Measurements from ENCODE around the gene PTN. TPM values are rescaled to one million over a fixed set of nuclear protein-coding genes. Genes with fewer than 3 reads are reported as not detected.
"Not testable (repeated sequence)": the region's sequence is repeated elsewhere in the genome, so short reads cannot be mapped to it uniquely, and the experiment has no call there.

The PTN gene
- polyA plus RNA-seq, 3 donors, result 157 to 200 (median 186) TPM

DNA sequence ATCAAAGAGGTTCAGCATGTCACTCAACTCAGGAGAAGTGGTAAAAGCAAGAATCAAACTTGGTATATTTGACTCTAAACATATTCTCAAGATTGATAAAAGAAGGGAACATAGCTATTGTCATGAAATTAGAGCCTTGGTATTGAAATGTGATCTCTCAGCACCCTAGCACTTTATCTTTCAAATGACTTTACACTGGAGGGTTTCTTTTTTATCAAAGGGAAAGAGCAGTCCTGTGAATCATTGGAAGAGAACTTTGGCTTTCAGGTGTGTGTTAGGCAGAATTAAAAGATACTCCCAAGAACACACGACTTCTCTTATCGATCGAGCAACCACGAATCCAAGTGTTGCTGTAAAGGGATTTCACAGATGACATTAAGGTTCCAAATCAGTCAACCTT, 54.4 kb downstream of the PTN start:
- DNase-seq (ENCODE audit: extremely low read depth in 1 of 11, low read depth in 9 of 11, low spot score in 4 of 11), result no peak

DNA sequence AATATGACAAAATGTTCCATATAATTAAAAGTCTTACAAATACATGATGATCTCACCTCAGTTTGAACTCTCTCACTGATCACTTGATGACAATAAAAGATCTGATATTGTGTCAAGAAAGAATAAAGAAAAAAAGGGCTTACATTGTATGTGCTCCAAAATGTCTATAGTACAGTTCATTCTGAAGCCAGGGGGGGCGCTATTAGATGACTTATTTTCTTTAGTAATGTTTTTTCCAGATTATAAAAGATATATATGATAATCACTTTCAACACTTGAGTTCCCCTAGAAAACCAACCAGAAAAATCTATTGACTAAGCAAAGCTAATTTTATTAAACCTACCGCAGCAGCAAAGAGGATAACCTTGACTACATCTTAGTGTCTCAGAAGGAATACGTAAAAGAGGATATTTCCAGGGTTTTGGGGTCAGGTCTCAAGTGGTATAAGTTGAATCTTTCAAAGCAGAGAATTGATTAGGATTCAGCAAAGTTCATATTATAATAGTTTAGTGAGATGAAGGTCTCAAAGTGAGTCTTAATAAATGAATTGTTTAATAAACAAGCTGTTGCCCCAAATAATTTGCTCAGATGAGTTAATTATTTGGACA, 55.8 kb downstream of the PTN start:
- DNase-seq (ENCODE audit: extremely low read depth in 1 of 11, low read depth in 9 of 11, low spot score in 4 of 11), result no peak

DNA sequence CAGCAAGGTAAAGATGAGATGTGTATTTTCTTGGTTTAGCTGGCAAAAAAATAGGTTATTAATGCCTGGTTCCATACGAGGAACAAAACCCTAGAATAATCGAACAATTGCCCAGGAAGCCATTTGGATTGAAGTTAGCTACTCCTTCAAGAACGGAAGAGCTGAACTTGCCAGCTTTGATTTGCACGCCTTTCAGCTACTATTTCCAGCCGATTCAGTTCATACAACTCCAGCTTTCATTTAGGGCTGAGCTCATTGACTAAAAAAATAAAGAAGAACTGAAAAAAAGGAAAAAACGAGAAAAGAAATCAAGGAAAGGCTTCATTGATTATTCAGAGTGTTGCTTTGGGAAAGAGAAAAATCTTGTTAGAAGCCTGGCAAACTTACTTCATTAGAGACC, 60.4 kb downstream of the PTN start:
- DNase-seq (ENCODE audit: extremely low read depth in 1 of 11, low read depth in 9 of 11, low spot score in 4 of 11), result no peak

DNA sequence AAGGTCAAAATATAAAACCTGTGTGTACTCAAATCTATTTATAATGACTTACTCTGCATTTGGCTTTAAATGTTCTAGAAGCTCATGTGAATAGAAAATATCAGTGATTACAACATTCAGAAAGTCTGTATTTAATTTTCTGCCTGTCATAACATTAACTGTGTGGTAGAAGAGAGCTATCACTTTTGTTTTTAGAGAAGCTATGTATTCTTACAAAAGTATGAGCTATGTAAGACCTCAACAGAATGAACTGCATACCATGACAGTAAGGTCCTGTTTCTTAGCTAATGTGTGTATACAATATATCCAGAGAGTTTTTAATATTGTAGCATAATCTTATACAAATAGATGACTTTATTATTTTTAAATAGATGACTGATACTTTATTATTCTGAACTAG, 61.5 kb downstream of the PTN start:
- DNase-seq (ENCODE audit: extremely low read depth in 1 of 11, low read depth in 9 of 11, low spot score in 4 of 11), result no peak

DNA sequence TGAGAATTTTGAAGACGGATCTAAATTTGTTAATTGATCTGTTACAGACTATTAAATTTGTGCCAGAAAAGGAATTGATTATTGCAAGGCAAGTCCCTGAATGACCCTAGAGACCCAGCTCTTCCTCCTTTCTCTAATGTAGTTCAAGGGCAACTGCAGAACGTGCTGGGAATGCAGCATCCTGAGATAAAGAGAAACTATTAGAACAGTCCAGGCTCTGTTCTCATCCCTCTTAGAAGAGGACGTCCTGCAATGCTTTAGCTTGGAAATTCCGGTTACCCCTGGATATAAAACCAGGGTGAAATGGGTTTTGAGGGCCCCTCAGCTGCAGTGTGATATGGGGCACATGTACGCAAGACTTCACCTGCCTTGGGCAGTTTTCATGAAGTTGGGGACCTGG, 67.3 kb downstream of the PTN start:
- no peak for DNase-seq (ENCODE audit: extremely low read depth in 1 of 11, low read depth in 9 of 11, low spot score in 4 of 11)

DNA sequence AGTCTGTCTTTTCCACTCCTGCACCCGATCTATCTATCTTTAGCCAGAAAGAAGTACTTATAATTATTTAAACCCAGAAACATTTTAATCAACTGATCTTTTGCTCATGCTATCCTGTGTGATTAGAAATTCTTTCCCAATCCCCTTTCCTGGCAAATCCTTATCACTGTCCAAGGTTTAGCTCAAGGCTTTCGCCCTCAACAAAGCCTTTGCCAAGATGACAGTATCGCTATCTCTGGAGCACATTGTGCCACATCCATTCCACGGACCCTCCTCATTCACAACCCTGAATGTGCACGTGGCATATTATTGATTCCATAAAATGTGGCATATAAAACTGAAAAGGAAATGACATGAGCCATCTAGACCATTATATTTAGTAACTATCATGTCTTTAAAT, 71.3 kb downstream of the PTN start:
- no peak for DNase-seq (ENCODE audit: extremely low read depth in 1 of 11, low read depth in 9 of 11, low spot score in 4 of 11)

DNA sequence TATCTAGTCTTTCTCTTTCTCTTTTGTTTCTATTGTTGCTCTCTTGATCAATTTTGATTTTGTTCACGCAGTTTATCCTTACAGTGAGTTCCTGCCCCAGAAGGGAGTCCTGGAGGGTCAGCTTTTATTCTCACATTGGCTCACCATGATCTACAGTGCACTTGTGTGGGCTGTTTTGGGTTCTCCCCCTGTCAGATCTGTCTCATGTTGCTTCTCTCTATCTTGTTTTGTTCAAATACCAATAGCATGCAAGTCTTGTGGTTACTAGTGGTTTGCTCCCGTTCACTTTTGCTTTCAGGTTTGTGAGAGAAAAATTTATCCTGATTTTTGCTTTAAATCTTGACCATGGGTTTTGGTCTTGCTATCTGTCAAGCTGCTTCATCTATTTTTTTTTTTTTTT, 74.3 kb downstream of the PTN start:
- DNase-seq (ENCODE audit: extremely low read depth in 1 of 11, low read depth in 9 of 11, low spot score in 4 of 11), result no peak

DNA sequence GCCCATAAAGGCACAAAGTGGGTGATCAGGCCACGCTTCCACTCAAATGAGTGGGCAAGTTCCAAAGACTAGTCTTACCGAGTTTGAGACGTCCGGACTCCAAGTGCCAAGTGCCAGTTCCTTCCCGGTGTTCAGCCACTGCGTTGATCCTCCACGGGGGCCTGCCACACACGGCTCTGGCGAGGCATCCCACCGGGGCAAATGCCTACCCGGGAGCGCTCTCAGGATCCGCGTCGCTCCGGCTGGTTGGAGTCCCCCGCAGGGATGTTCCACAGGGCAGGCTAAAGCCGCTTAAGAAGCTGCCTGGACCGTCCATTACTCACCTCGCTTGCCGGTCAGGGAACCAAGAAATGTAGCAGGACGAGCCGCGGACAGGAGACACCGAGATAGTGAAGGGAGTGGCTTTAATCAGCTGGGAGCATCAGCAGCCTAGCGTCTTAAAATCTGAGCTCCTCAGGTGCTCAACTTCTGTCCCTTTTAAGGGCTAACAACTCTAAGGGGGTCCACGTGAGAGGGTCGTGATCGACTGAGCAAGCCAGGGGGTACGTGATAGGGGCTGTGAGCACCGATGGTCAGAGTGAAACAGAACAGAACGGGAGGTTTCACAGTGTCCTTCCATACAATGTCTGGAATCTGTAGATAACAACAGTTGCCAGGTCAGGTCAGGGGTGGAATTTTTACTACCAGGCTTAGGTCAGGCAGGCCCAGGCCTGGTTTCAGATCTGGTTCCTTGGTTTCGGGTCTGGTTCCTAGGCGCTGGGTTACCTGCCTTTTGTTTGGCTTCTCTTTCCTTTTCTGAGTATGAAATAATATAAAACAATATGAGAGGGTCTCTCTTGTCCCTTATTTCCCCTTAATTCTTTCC, 75.3 kb downstream of the PTN start:
- DNase-seq (ENCODE audit: extremely low read depth in 1 of 11, low read depth in 9 of 11, low spot score in 4 of 11), result not testable (repeated sequence)

DNA sequence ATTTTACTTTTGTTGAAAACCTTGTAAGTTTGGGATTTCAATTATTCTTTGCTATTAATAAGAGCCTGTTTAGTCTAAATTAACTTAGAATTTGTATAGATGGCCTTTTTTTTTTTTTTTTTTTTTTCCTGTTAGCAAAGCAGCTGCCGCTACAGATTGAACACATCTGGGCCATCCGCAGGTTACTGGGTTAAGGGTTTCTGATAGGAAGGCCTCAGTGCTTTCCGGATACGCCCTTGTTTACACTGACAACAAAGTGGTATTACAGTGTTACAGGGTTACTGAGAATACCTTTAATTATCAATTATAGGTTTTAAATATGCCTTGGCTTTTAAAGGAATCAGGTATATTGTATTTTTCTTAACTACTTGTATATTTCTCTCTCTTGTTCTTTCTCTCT, 76.8 kb downstream of the PTN start:
- DNase-seq (ENCODE audit: extremely low read depth in 1 of 11, low read depth in 9 of 11, low spot score in 4 of 11), result no peak

DNA sequence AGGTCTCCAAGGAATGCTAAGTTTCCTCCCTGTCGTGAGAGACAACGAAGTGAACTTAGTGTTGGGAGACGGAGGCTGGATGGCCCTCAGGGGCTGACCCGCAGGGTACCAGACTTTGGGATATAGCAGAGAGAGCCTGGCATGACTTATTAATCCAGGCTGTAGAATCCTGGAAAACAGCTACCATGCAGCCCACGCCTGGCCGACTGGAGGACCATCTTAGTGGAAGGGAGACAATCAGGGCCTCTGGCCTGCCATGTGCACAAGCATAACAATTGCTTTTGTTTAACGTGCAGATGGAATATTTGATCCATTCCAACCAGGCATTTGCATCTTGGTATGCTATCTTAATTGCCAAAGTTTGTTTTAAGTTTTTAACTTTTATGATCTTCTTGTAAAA, 78.1 kb downstream of the PTN start:
- DNase-seq (ENCODE audit: extremely low read depth in 1 of 11, low read depth in 9 of 11, low spot score in 4 of 11), result not testable (repeated sequence)

DNA sequence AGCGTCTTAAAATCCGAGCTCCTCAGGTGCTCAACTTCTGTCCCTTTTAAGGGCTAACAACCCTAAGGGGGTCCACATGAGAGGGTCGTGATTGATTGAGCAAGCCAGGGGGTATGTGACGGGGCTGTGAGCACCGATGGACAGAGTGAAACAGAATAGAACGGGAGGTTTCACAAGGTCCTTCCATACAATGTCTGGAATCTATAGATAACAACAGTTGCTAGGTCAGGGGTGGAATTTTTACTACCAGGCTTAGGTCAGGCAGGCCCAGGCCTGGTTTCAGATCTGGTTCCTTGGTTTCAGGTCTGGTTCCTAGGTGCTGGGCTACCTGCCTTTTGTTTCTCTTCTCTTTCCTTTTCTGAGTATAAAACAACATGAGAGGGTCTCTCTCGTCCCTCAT, 80.9 kb downstream of the PTN start:
- no peak for DNase-seq (ENCODE audit: extremely low read depth in 1 of 11, low read depth in 9 of 11, low spot score in 4 of 11)

DNA sequence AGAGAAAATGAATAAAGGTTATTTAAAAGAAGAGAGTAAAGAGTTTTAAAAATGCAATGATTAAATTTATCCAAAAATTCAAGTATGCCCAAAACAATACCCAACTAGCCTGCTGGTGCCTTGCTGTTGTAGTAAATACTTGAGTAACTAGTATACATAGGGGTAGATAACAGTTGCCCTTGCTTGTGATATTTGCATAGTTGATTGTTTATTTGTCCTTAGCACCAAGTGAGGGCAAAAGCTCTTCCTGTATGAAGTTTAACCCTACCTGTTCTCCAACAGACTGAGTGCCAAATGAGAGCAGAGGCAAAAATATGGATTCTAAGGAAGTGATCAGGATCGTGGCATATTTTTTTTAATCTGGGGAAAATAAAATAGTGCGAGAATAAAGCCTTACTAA, 85.0 kb downstream of the PTN start:
- no peak for DNase-seq (ENCODE audit: extremely low read depth in 1 of 11, low read depth in 9 of 11, low spot score in 4 of 11)

DNA sequence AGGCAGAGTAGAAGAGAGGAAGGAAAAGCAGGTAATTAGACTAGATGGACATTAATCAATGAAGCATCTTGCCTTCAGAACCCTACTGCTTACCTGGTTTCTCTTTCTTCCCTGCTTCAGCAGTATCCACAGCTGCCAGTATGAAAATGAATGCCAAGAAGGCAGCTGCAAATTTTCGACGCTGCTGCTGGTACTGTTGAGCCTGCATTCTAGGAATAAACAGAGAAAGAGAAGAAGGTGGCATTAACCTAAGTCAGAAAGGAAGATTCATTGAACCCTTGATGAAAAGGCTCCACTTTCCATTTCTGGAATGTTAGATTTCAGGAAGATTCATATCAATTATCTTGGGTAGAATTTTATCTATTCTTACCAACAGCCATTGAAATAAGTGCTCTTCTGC, 88.8 kb downstream of the PTN start:
- DNase-seq (ENCODE audit: extremely low read depth in 1 of 11, low read depth in 9 of 11, low spot score in 4 of 11), result no peak

DNA sequence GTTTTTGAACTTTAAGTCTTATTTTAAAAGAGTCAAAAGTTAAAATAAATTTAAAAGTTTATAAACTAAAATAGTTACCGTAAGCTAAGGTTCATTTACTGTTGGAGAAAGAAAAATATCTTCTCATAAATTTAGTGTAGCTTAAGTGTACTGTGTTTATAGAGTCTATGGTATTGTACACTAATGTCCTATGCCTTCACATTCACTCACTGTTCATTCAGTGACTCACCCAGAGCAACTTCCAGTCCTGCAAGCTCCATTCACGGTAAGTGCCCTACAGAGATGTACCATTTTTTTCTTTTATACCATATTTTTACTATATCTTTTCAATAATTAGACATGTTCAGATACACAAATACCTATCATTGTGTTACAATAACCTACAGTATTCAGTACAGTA, 97.6 kb downstream of the PTN start:
- DNase-seq (ENCODE audit: extremely low read depth in 1 of 11, low read depth in 9 of 11, low spot score in 4 of 11), result no peak

DNA sequence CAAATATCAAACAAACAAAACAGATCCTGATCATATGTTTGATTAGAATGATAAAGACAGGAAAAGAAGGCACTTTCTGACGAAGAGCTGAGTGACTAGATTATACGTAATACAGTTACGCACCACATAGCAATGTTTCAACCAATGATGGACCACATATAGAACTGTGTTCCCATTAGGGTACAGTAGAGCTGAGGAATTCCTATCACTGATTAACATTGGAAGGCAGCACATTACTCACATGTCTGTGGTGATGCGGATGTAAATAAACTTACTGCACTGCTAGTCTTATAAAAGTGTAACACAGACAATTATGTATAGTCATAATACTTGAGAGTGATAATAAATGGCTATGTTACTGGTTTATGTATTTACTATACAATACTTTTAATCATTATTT, 98.3 kb downstream of the PTN start:
- DNase-seq (ENCODE audit: extremely low read depth in 1 of 11, low read depth in 9 of 11, low spot score in 4 of 11), result peak in 1 of 11 donors; percentile 3

DNA sequence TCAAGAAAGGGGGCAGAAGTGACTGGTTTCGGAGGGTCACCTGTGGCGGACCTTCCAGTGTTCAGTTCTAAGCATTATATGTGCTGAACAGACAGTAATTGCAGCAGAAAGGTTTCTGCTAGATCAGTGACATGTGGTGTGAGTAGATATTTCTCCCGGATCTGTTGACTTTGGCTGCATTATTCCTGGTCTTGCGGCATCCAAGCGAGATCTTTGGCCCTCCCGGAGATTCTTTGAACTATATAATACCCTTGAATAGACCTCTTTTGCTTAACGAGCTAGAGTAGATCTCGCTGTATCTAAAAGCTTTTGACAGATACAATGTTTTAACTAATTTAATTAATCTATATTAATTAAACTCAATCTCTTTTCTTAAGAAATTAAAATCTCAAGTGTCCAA, 99.8 kb downstream of the PTN start:
- DNase-seq (ENCODE audit: extremely low read depth in 1 of 11, low read depth in 9 of 11, low spot score in 4 of 11), result no peak

DNA sequence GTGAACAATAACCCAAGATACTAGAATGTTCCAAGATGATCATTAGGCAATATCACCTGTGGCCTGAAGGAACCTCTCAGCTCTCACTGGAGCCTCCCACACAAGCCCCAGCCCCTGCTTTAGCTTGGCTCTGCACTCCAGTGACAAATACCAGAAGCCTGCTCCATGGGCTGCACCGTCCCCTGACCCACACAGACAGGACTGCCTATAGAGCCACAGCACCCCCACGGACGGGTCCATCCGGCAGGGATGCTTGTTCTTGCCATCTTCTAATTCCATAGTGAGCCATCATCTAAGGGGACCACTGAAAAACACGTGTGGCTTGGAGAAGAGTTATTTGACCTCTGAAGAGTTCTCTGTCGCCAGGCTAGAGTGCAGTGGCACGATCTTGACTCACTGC, 100.9 kb downstream of the PTN start:
- DNase-seq (ENCODE audit: extremely low read depth in 1 of 11, low read depth in 9 of 11, low spot score in 4 of 11), result no peak

DNA sequence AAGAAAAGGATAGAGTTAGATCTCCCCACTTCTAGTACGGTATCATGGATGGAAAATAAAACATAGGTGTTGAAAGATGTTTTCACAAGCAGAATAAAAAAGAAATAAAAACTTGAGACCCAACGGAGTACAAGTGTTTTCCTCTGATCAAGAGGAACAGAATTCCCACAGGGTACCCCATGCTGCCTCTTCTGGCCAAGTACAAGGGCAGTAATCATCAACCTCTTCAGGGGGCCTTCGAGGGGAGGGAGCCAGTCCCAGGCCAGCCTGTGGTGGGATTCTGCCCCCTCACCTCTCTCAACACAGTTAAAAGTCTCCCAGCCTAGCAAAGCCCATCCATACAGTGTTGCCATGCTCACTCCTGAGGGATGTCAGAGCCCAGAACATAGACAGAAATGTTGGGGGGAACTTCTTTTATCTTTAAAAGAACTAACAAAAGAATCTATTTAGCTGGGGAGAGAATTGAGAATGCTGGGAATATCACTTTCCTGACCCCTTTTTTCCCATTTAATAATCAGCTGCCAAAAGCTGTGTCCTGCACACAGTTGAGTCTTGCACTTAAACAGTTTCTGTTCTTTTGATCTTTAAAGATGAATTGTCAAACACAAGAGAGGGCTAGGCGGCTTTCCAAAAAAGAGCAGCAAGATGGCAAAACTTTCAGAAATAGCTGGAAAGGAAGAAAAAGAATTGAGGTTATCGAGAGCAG, 101.7 kb downstream of the PTN start:
- no peak for DNase-seq (ENCODE audit: extremely low read depth in 1 of 11, low read depth in 9 of 11, low spot score in 4 of 11)

DNA sequence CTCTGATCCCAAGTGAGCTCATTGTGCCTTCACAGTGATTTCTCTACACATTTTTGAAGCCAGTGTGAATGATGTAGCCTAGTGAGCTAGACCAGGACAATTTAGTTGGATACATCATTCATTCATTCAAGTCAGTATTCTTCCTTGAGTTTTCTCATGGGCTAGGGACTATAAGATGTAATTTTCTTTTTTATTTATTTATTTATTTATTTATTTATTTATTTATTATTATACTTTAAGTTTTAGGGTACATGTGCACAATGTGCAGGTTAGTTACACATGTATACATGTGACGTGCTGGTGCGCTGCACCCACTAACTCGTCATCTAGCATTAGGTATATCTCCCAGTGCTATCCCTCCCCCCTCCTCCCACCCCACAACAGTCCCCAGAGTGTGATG, 104.3 kb downstream of the PTN start:
- DNase-seq (ENCODE audit: extremely low read depth in 1 of 11, low read depth in 9 of 11, low spot score in 4 of 11), result not testable (repeated sequence)

DNA sequence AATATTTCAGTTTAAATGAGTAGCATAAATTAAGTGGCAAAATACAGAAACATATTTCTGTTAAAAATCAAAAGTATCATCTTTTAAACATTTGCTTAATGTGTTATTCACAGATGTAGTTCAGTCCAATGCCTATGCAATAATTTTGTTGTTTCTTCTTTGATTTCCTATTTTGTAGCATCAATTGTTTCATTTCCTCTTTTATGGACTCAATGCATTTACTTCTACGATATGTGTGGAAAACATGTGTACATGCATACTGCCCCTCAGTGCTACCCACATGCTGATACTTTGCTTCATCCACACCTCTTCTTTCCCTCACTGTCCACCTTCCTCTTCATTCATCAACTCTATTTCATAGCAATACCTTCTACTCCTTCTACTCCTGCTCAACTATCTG, 108.1 kb downstream of the PTN start:
- no peak for DNase-seq (ENCODE audit: extremely low read depth in 1 of 11, low read depth in 9 of 11, low spot score in 4 of 11)
